Stomach (tissue), 9 donors: ENCODE data around the gene DDX50. TPM values are rescaled to one million over a fixed set of nuclear protein-coding genes. Genes with fewer than 3 reads are reported as not detected.

Experiments used
- DNase-seq, 2 donors: peaks; one replicate each; pipeline versions ENCODE4 v3.0.0 to v3.0.0-alpha.2; 2013 to 2019
- H3K27ac ChIP-seq, 5 donors: fragments of 200-600 bp in 4 of 5; sonication (generic) in 4 of 5; one replicate each; pipeline ENCODE4 v1.5.1; 2013 to 2019; ENCODE audit warnings: mild to moderate bottlenecking in 1 of 5, moderate library complexity in 1 of 5
- H3K27me3 ChIP-seq, 3 donors: fragments of 200-600 bp; sonication (generic); one replicate each; pipeline ENCODE4 v1.5.1; 2017 to 2019; ENCODE audit warnings: mixed run types in 1 of 3
- H3K36me3 ChIP-seq, 4 donors: fragments of 200-600 bp; sonication (generic); 1 replicate in 3 of 4; 2 replicates in 1 of 4; pipeline ENCODE4 v1.5.1; 2016 to 2019
- H3K4me1 ChIP-seq, 4 donors: fragments of 200-600 bp; sonication (generic); one replicate each; pipeline ENCODE4 v1.5.1; 2016 to 2019
- H3K4me3 ChIP-seq, 4 donors: fragments of 200-600 bp; sonication (generic) in 3 of 4; one replicate each; pipeline ENCODE4 v1.5.1; 2016 to 2019; ENCODE audit warnings: mild to moderate bottlenecking in 1 of 4
- H3K9me3 ChIP-seq, 4 donors: fragments of 200-600 bp; sonication (generic); one replicate each; pipeline ENCODE4 v1.5.1; 2016 to 2019
- CTCF ChIP-seq, 7 experiments: fragments of 450-650 bp in 4 of 7; fragments of 200-600 bp in 3 of 7; sonication (generic) in 3 of 7; IDR thresholded peaks; one replicate each; pipeline ENCODE4 v1.5.1; 2016 to 2019; ENCODE audit warnings: antibody characterized with exemption in 7 of 7, control low read depth in 2 of 7, mild to moderate bottlenecking in 1 of 7
- EP300 ChIP-seq: sonication (generic); formaldehyde crosslinking; IDR thresholded peaks from one replicate; pipeline ENCODE4 v1.6.1; 2017; ENCODE audit warnings: antibody characterized with exemption
- POLR2A ChIP-seq, 4 donors: fragments of 450-650 bp; IDR thresholded peaks; one replicate each; pipeline ENCODE4 v1.6.1; 2016; ENCODE audit warnings: antibody characterized with exemption in 4 of 4, control low read depth in 2 of 4, mild to moderate bottlenecking in 1 of 4, moderate library complexity in 1 of 4
- POLR2AphosphoS5 ChIP-seq, 3 donors: sonication (generic); formaldehyde crosslinking; IDR thresholded peaks; one replicate each; pipeline ENCODE4 v1.6.1; 2016; ENCODE audit warnings: antibody characterized with exemption in 3 of 3
- WGBS, 5 donors: extraction: QIAGEN DNeasy Blood & Tissue Kit in 3 of 5; methylation state at CpG; one replicate each; pipeline versions ENCODE4 v1.1.5 to v1.1.7; 2013 to 2018; 5-methylcytosine and 5-hydroxymethylcytosine counted together
- intact Hi-C: fragments of 100-400 bp; cut with DNase I; formaldehyde crosslinking; loops from one replicate; pipeline ENCODE4 v1.15.1; 2023; ENCODE audit warnings: low total_unique reads
- polyA plus RNA-seq, 3 donors: library from polyadenylated mRNA; stranded (reverse); fragments of 200-250 nt; gene quantifications; one replicate each; pipeline ENCODE4 v1.2.3, GENCODE V29; 2013
- total RNA-seq, 5 donors: library from RNA; depleted of rRNA; stranded (reverse); fragments of >200 nt; gene quantifications; one replicate each; pipeline versions ENCODE4 v1.1.0 to v1.2.3, GENCODE V29; 2014 to 2016
- donor health status: healthy with polysubstance abuse.
- donor health status: Bipolar disorder and iron deficiency.
- donor health status: healthy.

DDX50 gene
- total and polyA plus RNA-seq, 8 donors: 9.3 to 102 (median 29.0) TPM

GRCh38 chr10:68895041-68895440 is 6.1 kb upstream of the DDX50 start:
- TF ChIP-seq POLR2A (IDR thresholded peaks at IDR 0.05): no peak
- no peak for TF ChIP-seq EP300
- TF ChIP-seq POLR2AphosphoS5 (IDR thresholded peaks at IDR 0.05): no peak
- TF ChIP-seq CTCF (IDR thresholded peaks at IDR 0.05): no peak
- Histone ChIP-seq H3K4me1 (peaks cover 0 to 2% (median 1%) of the 10 kb centered on the region in 4 donors), H3K4me3 (no peak overlapping the region), H3K27me3 (no peaks in the 10 kb centered on the region), H3K36me3 (peaks cover 0 to 4% (median 0%) of the 10 kb centered on the region in 4 donors), H3K9me3 (no peaks in the 10 kb centered on the region), H3K27ac (no peak overlapping the region)
- DNase-seq: no peak
- intact Hi-C loops: no loop called here
- 95 to 98% (median 97%) methylated on average over 2 of the region's 2 CpGs for WGBS, 5 donors

GRCh38 chr10:68897336-68897741 is 3.8 kb upstream of the DDX50 start:
- Histone ChIP-seq H3K9me3 (no peaks in the 10 kb centered on the region), H3K4me3 (no peak overlapping the region), H3K27ac (no peak overlapping the region), H3K27me3 (no peaks in the 10 kb centered on the region), H3K36me3 (peaks cover 0 to 4% (median 0%) of the 10 kb centered on the region in 4 donors), H3K4me1 (peaks cover 9 to 15% (median 12%) of the 10 kb centered on the region in 4 donors)
- 32 to 43% (median 35%) methylated on average over 3 of the region's 3 CpGs for WGBS, 5 donors
- intact Hi-C loops: no loop called here
- TF ChIP-seq POLR2A (IDR thresholded peaks at IDR 0.05) (no peak), CTCF (IDR thresholded peaks at IDR 0.05) (peak in 5 of 7 experiments; percentile 23 to 54 (median 39)), POLR2AphosphoS5 (IDR thresholded peaks at IDR 0.05) (peak in 1 of 3 donors; percentile 27)
- DNase-seq: peak; percentile 37 to 89

GRCh38 chr10:68899186-68899745 is 1.8 kb upstream of the DDX50 start:
- TF ChIP-seq CTCF (IDR thresholded peaks at IDR 0.05) (no peak), EP300 (no peak), POLR2AphosphoS5 (IDR thresholded peaks at IDR 0.05) (no peak), POLR2A (IDR thresholded peaks at IDR 0.05) (no peak)
- Histone ChIP-seq H3K27ac (no peak overlapping the region), H3K9me3 (no peaks in the 10 kb centered on the region), H3K27me3 (no peaks in the 10 kb centered on the region), H3K4me3 (no peak overlapping the region), H3K36me3 (no peaks in the 10 kb centered on the region), H3K4me1 (peaks cover 17 to 33% (median 24%) of the 10 kb centered on the region in 4 donors)
- intact Hi-C loops: no loop called here
- 81 to 89% (median 86%) methylated on average over 8 of the region's 8 CpGs for WGBS, 5 donors
- DNase-seq: no peak

- H3K36me3 ChIP-seq: no peaks in the 10 kb centered on the region
- no peaks in the 10 kb centered on the region for H3K9me3 ChIP-seq
- intact Hi-C loops: no loop called here
- DNase-seq: no peak
- no peaks in the 10 kb centered on the region for H3K27me3 ChIP-seq
- TF ChIP-seq POLR2AphosphoS5 (IDR thresholded peaks at IDR 0.05): peak in 2 of 3 donors; percentile 39 to 52
- TF ChIP-seq POLR2A (IDR thresholded peaks at IDR 0.05): no peak
- H3K4me1 ChIP-seq: peaks cover 17 to 42% (median 28%) of the 10 kb centered on the region in 4 donors
- H3K27ac ChIP-seq: peak overlapping the region; percentile 98 to 100 (median 99)
- peak overlapping the region; percentile 72 to 91 (median 82) for H3K4me3 ChIP-seq
- 4 to 18% (median 5%) methylated on average over 10 to 40 of the region's 40 CpGs for WGBS, 5 donors
Measured at GRCh38 chr10:68900427-68901104, 549 bp upstream of the DDX50 start.
